NCI-H524 treated with DMSO at 0.1 percent for 48 hours (cell line): Measurements from ENCODE around the gene SYT12.
"Not testable (repeated sequence)": the region's sequence is repeated elsewhere in the genome, so short reads cannot be mapped to it uniquely, and the experiment has no call there.

Source experiments
- DNase-seq: peaks from one replicate; lab custom pipeline; 2025; lab: John Stamatoyannopoulos, UW

Gene SYT12, protein sequence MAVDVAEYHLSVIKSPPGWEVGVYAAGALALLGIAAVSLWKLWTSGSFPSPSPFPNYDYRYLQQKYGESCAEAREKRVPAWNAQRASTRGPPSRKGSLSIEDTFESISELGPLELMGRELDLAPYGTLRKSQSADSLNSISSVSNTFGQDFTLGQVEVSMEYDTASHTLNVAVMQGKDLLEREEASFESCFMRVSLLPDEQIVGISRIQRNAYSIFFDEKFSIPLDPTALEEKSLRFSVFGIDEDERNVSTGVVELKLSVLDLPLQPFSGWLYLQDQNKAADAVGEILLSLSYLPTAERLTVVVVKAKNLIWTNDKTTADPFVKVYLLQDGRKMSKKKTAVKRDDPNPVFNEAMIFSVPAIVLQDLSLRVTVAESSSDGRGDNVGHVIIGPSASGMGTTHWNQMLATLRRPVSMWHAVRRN

DNA sequence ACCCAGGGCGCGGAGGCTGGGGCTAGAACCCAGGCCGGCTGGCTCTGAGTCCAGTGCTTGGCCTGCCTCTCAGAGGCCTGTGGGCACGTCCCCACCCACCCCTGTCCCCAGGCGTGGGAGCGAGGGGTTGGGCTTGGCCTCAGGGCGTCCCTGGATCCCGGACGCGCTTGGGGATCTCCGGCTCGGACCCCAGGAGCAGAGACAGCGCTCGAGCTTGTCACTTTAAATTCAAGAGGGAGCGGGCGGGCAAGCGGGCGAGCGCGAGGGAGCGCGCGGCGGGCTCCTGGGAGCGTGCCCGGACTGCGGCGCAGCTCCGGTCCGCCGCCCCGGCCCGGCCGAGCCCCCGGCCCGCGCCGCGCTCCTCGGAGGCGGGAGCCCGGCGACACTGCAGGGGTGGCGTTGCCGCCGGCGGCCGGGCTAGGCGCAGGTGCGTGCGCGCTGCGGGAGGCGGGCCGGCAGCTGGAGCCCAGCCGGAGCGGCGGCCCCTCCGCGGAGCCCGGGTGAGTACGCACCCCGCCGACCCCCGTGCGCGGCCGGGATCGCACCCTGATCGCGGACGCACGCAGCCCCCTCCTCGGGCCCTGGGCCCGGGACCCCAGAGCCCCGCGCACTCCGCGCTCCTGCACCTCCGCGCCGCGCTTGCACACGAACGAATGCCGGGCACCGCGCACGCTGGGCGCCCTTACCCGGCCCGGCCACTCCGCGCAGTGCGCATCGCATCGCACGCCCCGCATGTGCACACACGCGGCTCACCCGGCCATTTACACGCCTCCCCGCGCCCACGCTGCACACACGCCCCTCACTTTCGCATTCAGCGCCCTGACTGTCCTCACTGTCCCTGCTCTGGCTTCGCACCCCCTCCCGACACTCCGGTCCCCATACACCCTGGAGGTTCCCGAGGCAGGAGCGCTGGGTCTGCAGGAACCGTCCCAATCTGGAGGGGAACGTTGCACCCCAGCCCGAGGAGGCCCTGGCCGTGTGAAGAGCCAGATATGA lies at the start of gene SYT12:
Gene SYT12 (plus strand): TSS at position 174 of the 996 bp plus-strand sequence. CDS start 7,011 bp downstream, outside the sequence.
- no peak for DNase-seq

DNA sequence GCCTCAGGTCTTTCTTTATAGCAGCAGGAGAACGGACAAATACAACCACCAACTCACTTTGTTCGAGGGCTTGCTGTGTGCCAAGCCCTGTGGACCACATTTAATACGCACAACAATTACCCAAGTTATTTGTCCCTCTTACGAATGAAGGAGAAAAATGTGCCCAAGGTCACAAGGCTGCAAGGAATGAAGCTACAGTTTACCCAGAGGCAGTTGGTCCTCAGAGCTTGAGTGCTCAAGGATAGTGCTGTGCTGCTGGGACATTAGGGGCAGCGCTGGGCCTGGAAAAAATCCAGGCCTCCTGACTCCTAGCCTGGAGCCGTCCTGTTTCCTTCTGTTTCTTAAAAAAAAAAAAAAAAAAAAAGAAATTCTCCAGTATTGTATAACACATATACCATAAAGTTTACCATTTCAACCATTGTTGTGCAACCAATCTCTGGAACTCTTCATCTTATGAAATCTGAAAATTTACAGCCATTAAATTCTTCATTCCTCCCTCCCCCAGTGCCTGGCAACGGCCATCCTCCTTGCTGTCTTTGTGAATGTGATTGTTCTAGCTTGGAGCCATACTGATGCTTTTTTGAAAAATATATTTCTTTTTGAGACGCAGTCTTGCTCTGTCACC lies 48.9 kb upstream of the SYT12 start:
- no peak for DNase-seq

DNA sequence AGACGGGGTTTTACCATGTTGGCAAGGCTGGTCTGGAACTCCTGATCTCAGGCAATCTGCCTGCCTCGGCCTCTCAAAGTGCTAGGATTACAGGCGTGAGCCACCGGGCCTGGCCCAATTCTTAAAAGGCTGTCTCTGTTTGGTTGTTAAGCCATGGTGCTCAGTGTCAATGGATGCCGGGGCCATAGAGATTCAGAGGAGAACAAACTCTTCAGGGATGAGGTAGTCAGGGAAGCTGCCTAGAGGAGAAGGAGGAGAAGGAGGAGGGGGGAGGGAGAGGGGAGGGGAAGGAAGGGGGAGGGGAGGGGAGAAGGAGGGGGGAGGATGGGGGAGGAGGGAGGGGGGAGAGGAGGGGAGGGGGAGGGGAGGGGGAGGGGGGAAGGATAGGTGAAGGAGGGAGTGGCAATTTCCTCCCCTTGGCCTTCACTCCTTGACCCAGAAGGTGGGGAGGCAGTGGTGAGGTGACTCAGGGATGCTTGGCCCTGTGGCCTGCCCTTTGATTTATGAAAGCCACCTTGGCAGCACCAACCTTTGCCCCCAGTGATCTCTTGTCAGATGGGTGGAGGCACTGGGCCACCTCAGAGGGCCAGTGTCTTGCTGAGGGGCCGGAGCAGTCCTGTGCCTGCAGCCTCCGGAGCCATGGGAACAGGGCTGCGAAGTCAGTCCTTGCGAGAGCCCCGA lies 48.1 kb upstream of the SYT12 start, which contains the start of gene C11orf86:
Gene C11orf86 (plus strand): TSS at position 581 of the 681 bp plus-strand sequence. CDS start 59 bp downstream, at position 640.
- no peak for DNase-seq

DNA sequence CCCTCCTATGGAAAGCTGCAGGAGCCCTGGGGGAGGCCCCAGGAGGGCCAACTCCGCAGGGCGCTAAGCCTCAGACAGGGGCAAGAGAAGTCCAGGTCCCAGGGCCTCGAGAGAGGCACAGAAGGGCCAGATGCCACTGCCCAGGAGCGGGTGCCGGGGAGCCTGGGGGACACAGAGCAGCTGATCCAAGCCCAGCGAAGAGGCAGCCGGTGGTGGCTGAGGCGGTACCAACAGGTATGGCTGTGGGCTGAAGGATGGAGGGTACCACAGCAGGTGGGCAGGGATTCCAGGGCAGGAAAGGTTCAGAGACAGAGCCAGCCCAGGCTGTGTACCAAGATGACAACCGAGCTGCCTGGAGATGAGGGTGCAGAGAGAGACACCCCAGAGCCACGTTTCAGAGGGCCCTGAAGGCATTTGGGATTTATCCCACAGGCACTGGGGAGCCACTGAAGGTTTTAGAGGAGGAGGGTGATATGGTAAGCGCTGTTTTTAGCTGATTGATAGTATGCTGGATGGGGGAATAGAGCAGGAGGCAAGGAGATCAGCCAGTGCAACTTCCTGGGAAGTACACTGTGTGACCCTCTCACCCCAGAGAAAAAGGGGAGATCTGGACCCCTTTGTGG lies 47.4 kb upstream of the SYT12 start:
- DNase-seq, result no peak

DNA sequence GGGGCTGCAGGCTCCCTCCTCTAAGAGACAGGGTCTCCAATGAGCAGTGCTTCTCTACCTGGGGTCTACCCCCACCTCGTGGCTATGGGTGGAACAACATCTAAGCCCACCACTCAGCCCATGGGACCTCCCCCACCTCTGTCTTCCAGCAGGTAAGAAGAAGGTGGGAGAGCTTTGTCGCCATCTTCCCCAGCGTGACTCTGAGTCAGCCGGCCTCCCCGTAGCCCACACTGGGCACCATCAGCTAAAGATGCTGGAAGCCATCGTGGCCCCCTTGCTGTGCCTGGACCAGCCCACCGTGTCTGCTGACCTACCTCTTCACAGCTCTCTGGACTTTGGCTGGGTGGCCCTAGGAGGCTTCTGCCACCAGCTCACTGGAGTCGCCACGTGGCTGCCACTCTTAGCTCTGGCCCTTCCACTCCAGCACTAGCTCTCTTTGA lies 46.9 kb upstream of the SYT12 start:
- no peak for DNase-seq

DNA sequence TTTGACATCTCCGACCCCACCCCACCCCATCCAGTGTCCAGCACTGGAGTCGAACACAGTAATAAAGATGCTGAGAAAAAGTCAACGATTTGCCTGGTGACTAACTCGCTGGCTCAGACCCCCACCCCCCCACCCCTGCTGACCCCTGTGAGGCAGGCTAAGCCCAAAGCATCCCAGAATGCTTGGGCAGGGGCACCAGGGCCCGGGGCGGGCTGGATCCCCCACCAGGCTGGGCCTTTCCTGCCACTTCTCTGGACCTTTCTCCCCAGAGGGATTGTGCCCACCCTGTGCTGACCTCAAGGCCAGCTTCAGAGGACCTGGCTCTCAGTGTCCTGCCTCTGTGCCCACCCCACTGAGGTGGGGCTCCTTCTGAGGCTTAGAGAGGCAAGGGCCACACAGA lies 46.0 kb upstream of the SYT12 start:
- no peak for DNase-seq

DNA sequence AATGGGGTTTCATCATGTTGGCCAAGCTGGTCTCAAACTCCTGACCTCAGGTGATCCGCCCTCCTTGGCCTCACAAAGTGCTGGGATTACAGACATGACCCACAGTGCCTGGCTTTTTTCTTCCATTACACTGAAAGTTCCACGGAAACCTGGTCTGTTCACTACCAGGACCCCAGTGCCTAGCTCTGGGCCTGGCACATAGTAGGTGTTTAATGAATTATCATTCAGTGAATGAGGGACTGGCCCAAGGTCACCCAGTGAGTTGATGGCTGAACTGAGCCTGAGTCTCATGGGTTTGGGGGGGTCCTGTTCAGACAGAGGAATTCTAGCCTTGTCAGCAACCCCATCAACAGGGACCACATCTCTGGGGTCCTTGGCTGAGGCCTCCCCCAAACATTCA lies 44.7 kb upstream of the SYT12 start:
- no peak for DNase-seq

DNA sequence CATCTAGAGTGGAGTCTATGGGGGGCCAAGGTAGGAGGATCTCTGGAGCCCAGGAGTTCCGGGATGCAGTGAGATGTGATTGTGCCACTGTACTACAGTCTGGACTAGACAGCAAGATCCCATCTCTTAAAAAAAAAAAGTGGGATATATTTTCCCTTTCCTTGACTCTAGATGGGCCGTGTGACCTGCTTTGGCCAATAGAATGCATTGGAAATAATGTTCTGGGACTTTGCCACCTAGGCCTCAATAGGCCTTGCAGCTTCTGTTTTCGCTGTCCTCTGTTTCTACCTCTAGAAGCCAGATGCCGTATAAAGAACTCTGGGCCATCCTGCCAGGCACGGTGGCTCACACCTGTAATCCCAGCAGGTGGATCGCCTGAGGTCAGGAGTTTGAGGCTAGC lies 44.2 kb upstream of the SYT12 start:
- no peak for DNase-seq

DNA sequence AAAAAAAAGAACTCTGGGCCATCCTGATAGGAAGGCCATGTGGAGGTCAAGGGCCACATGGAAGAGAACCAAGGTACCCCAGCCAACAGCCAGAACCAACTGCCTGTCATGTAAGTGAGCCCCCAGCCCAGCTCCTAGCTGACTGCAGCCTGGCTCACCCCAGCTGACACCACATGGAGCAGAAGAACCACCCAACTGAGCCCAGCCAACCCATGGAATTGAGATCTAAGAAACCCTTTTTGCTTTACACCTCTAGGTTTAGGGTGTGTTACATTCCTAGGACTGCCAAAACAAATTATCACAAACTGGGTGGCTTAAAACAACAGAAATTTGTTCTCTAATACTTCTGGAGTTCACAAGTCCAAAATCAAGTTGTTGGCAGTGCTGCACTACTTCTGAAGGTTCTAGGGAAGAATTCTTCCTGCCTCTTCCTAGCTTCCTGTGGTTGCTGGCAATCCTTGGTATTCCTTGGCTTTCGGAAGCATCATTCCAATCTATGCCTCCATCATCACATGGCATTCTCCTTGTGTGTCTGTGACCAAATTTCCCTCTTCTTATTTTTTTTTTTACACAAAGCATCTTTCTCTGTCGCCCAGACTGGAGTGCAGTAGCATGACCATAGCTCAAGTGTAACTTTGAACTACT lies 43.5 kb upstream of the SYT12 start:
- no peak for DNase-seq

DNA sequence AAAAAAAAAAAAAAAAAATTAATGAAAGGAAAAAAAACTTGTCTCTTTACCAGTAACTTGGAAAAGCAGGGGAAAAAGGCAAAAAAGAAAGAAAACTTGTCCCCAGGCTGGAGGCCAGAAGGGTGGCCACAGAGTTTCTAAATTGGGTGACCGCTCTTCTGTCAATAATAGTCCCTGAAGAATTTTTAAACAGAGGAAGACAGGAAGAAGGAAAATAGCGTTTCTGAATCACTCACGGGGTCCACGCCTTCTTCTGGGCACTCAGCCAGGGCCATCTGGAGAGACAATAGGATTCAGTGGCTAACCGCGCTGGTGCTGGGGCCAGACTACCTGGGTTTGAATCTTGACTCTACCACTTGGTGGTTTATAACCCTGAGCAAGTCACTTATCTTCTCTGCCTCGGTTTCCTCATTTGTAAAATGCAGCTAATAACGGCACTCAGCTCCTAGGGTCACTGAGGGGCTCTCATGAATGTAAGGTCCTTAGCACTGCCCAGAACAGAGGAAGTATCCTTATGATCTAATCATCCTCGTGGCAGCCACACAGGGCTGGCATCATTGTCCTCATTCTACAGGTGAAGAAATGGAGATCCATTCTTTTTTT lies 40.9 kb upstream of the SYT12 start:
- DNase-seq, result peak; percentile 52

DNA sequence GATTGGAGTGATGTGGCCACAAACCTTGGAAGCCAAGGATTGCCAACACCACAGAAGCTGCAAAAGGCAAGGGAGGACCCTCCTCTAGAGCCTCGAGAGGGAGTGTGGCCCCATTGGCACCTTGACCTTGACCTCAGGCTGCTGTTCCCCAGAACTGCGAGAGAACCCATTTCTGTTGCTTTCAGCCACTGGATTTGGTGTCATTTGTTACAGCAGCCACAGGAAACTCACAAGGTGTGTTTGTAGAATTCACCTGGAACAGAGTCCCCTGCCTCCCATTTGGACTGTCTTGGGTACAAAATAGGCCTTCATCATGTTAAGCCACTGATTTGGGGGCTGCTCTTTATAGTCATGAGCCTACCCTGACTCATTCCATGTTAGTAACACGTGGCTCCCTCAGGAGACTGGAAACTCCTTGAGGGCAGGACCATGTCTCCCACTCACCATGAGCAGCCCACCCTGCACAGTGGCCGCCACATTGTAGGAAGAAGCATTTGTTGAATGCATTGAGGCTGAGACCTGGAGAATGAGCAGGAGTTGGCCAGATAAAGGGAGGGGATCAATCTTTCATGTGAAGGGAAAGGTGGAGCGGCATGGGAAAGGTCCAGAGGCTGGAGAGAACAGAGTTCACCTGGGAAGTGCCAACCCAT lies 39.5 kb upstream of the SYT12 start:
- no peak for DNase-seq

DNA sequence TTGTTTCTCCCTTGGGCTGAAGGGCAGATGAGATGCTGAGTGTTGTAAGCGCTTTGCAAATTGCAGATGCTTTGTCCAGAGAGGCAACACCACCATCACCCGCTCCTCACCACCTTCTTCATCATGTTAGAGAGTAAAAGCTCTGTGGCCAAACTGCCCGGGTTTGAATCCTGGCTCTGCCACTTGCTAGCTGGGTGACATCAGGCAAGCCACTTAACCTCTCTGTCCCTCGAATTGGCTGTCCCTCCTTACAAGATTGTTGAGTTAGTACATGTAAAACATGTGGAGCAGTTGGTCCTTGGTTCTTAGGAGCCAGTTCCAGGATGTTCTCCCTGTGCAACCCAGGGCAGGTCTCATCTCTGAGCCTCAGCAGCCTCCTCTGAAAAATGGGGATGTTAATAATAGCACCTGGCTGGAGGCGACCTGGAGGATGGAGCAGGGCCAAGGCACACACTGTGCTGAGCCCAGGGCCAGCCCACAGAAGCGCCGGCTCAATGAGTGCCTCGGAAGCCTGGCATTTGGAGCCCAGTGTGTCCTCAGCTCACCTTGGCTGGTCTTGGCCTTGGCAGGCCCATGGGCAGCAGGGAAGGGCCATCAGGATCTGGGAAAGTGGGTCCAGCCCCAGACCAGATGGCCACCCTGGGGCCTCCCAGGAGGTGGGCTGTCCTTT lies 37.3 kb upstream of the SYT12 start:
- DNase-seq, result no peak

DNA sequence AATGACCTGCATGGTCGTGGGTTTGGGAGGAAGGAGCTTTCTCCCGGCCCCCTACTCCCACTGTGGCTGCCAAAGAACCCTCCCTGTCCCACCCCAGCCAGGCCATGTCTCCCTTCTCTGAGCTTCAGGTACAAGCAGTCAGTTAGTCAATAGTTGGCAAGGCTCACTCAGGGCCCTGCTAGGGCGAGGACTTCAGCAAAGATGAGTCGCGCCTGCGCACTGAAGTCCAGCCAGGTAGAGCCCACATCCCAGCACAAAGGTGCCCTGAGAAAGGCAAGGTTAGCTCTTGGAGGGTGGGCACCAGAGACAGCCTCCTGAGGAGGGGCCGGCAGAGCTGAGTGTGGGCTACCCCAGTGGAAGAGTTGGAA lies 36.8 kb upstream of the SYT12 start:
- DNase-seq, result no peak

DNA sequence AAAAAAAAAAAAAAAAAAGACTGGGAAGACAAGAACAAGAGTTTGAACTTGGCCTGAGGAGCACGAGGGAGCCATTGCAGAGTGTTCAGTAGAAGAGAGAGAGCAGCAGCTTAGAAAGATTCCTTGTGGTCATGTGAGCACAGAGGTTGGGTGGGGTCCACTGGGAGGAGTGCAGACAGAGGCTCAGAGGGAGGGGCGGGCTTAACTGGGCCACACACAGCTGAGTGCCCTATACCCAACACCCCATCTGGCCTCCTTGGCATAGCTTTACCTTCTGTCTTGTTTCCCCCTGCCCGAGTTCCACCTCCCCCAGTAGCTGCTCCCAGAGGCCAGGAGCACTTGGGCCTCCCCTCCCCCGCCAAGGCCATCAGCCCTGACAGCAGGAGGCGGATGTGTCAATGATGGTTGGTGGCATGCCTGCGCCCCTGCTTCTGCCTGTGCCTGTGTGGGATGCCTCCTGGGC lies 35.7 kb upstream of the SYT12 start:
- peak; percentile 87 for DNase-seq

DNA sequence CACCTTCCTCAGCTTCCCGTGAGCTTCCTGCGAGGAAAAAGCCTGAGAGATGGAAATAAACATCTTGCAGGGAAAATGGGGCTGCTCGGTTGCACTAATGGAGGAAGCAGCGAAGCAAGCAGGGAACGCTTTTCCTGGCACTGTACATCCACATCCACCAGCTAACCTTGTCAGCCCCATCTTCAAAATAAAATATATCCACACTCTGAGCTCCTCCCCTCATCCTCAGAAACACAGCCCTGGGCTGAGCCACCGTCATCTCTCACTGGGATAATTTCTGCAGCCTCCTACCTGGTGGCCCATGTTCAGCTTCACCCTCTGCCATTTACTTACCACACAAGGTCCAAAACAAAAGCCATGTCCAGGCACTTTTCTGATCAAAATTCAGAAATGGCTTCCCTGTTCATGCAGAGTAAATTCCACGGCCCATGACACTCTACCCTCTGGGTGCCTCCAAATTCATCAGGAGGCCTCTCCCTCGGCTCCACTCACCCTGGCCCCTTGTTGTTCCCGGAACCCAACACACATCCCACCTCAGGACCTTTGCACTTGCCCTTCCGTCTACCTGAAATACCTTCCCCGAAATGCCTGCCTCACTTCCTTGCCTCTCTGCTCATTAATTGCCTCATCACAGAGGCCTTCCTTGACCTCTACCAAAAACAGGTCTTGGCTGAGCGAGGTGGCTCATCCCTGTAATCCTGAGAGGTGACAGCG lies 34.9 kb upstream of the SYT12 start:
- no peak for DNase-seq

DNA sequence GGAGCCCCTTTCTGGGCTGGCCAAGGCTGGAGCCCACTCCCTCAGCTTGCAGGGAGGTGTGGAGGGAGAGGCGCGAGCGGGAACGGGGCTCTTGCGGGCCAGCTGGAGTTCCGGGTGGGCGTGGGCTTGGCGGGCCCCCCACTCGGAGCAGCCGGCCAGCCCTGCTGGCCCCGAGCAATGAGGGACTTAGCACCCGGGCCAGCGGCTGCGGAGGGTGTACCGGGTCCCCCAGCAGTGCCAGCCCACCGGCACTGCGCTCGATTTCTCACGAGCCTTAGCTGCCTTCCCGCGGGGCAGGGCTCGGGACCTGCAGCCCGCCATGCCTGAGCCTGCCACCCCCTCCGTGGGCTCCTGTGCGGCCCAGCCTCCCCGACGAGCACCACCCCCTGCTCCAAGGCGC lies 34.2 kb upstream of the SYT12 start:
- DNase-seq, result not testable (repeated sequence)

DNA sequence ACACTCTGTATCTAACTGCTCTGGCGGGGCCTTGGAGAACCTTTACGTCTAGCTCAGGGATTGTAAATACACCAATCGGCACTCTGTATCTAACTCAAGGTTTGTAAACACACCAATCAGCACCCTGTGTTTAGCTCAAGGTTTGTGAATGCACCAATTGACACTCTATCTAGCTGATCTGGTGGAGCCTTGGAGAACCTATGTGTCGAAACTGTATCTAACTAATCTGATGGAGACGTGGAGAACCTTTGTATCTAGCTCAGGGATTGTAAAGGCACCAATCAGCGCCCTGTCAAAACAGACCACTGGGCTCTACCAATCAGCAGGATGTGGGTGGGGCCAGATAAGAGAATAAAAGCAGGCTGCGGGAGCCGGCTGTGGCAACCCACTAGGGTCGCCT lies 33.6 kb upstream of the SYT12 start:
- not testable (repeated sequence) for DNase-seq

DNA sequence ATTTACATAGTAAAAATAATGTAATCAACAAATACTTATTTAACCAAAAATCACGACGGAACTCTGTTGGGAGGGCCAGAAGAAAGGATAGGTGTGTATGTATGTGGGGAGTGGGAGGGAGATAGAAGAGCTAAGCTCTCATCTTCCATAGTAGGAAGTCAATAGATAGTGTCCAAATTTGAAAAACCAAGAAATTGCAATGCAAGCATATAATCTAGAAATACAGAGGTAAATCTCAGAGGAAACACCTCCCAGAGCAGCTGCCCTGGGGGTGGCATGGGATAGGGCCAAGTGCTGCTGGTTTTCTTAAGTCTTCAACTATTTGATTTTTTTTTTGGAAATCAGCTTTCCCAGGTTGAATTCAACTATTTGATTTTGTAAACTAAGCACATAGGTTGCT lies 30.9 kb upstream of the SYT12 start:
- DNase-seq, result no peak
